GM21723 (cell line): ENCODE data around the gene C16orf89.
"Not testable (repeated sequence)": the region's sequence is repeated elsewhere in the genome, so short reads cannot be mapped to it uniquely, and the experiment has no call there.

Experiments used
- ATAC-seq: cut with Tn5 transposase; IDR thresholded peaks from one replicate; pipeline ENCODE4 v1.9.1; 2021; ENCODE audit warnings: mild to moderate bottlenecking, moderate library complexity; ENCODE audit not compliant: unreplicated experiment

The C16orf89 gene, protein sequence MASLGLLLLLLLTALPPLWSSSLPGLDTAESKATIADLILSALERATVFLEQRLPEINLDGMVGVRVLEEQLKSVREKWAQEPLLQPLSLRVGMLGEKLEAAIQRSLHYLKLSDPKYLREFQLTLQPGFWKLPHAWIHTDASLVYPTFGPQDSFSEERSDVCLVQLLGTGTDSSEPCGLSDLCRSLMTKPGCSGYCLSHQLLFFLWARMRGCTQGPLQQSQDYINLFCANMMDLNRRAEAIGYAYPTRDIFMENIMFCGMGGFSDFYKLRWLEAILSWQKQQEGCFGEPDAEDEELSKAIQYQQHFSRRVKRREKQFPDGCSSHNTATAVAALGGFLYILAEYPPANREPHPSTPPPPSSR

DNA sequence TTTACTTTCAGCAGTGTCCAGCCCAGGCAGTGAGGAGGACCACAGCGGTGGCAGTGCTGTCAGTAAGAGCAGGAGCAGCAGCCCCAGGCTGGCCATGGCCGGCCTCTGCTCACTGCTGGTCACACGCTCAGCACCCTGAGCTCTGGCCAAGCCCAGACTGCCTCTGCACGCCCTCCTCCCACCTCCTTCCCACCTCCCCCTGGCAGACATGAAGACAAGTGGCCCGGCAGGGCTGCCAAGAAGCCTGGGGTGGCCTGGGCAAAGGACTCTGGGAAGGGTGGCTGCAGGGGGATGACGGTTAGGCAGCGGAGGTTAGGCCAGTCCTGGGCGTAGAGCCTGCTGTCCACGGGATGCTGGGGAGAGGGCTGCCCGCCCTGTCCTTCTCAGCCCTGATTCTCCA is at the start of gene C16orf89:
TSS of gene C16orf89 (minus strand) at position 144 of the 400 bp plus-strand sequence. CDS start at position 96, 48 bp downstream.
- no peak for ATAC-seq

DNA sequence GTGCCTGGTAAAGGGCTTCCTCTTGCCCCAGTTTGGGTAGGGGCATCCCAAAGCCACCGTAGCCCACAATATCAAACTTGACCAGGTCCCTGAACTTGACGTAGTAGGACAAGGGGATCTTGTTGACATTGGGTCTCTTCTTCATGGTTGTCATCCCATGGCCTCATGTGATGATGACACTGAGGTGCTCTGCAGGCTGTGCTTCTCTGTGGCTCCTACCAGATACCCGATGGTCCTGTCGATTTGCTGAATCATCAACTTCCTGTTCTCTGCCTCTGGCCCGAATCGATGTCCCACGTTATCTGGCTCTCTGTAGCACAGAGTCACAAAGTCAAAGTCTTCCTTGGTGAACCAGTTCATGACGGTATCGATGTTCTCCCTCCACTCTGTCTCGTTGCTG is 45.2 kb upstream of the C16orf89 start:
- not testable (repeated sequence) for ATAC-seq

DNA sequence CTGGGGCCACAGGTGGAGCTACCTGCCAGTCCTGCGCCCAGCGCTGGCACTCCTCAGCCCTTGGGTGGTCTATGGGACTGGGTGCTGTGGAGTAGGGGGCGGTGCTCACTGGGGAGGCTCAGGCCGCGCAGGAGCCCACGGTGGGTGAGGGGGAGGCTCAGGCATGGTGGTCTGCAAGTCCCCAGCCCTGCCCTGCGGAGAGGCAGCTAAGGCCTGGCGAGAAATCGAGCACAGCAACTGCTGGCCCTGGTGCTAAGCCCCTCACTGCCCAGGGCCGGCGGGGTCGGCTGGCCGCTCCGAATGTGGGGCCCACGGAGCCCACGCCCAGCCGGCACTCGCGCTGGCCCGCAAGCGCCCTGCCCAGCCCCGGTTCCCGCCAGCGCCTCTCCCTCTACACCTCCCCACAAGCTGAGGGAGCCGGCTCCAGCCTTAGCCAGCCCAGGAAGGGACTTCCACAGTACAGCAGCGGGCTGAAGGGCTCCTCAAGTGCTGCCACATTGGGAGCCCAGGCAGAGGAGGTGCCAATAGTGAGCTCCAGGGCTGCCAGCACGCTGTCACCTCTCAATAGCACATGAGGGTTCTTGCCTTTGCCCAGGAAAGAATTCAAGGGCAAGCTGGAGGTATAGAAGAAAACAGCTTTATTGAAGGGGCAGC is 42.9 kb upstream of the C16orf89 start:
- no peak for ATAC-seq

DNA sequence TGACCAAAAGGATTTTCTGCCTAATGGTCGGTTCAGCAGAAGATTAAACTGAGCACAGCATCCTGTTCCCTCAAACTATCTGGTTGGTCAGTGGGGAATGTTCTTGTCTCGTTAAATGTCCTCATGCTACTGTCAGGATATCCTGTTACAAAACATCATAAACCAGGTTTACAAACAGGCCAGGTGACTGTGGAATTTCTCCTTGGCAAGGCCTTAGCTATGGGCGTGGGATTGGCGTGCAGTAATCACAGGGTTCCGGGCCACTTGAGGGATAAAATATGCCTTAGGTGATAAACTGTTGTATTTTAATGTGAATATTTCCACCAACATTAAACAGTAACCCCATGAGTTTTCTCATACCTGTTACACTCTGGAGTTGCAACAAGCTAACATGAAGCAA is 39.3 kb upstream of the C16orf89 start:
- not testable (repeated sequence) for ATAC-seq

DNA sequence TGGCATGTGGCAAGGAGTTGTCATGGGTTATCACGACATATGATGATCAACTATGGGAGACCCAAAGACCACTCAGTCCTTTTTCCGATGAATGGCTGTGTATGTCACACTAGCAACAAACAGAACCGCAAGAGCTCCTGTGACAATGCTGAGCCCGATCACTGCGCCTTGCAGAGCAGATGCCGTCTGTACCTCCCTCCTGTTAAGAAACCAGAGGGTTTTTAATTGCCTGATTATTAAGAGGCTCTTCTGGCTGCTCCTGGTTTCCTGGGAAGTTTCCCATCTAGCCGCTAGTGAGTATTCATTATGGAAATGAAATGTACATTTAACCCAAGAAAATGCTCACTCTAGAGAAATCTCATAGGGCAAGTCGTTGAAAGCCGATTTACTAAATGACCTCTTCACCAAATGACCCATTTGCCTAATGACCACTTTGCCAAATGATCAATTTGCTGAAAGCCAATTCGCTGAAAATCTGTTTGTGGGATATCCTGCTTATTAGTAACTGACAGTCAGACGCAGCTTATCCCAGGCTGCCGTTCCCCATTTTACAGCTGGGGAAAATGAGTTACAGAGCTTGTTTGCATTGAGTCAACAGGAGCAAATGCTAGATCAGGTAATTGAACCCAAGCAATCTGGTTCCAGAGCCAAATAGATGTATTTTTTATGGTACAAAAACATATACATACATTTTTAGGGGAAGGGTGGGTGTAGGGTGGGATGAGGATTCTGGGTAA is 37.7 kb upstream of the C16orf89 start:
- ATAC-seq = not testable (repeated sequence)

DNA sequence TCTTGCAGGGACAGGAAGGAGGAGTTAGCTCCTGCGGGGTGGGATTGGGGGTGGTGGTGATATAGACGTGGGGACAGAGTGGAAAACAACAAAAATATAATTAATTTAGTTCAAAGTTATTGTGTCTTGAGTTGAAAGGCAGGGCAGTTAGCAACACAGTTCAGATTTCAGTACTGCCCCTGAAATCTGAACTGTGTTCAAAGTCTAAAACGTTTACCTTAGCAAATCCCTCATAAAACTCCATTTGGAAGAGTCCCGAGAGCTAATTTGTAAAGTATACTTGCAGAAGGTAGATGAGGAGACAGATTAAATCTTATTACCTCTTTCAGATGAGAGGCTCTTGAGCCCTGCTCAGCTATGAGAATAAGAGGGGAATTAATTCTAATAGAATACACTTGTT is 33.4 kb upstream of the C16orf89 start:
- ATAC-seq = not testable (repeated sequence)

DNA sequence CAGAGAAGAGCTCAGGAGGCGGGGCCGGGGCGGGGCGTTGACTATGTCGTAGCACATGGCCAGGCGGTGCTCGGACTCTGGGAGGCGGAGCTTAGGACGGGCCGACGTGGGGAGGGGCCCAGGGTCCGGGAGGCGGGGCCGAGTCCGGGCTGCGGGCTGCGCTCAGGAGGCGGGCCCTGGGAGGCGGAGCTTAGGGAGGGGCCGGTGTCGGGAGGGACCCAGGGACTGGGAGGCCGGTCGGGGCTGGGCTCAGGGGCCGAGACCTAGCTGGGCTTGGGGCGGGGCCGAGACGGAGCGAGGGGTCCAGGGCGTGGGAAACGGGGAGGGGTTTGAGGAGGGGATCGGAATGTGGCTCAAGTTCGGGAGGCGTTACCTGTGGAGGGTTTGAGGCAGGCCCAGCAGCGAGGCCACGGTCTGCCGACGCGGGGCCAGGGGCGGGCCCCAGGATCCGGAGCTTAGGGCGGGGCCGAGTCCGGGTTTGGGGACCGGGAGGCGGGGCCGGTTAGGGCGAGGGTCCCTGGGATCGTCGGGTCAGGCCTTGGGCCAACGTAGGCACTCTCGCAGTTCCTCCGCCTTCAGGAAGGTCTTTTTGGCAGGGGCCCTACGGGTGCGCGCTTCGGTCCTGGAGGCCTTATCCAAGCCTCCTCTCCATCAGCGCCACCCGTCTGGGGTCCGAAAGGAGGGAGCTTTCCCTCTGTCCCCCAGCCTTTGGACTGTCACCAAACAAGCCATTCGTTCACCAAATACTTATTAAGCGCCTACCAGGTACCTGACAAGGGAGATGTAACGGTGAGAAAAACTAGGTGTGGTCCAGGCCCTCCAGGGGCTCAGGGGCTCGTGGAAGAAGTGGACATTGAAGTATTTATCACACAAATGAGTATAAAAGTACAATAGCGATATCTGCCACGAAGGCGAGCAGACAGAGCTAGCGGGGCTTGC is 32.7 kb upstream of the C16orf89 start:
- ATAC-seq = peak; percentile 88

DNA sequence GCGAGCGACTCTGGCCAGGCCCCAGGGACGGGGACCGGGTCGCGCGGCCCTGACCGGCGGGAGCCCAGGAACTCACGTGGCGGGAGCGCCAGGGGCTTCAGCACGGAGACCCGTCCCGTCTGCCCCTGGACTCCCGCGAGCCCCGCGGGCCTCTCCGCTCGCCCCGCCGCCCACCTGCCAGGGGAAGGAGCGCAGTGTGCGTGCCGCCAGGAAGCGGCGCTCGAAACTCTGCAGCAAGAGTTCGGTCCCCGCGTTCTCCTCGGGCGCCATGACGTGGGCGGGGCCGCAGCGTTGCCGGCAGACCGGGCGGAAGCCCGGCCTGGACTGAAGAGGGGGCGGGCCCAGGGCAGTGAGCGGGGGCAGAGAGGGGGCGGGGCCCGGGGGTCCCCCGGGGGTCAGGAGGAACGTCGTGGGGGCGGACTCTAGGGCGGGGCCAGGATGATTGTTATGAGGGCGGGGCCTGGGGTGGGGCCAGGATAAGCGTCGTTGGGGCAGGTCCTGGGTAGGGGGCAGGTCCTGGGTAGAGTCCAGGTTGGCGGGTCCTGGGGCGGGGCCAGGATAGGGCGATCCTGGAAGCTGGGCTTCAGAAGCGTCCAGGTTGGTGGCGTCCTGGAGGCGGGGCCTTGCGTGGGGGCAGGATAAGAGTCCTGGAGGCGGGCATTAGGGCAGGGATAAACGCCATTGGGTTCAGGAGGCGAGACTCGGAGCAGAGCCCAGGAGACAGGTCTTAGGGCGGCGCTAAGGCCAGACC is 31.9 kb upstream of the C16orf89 start, which contains the start of gene EEF2KMT:
TSS of gene EEF2KMT (minus strand) at position 326 of the 751 bp plus-strand sequence. CDS start at position 270, 56 bp downstream.
- ATAC-seq = peak; percentile 97

DNA sequence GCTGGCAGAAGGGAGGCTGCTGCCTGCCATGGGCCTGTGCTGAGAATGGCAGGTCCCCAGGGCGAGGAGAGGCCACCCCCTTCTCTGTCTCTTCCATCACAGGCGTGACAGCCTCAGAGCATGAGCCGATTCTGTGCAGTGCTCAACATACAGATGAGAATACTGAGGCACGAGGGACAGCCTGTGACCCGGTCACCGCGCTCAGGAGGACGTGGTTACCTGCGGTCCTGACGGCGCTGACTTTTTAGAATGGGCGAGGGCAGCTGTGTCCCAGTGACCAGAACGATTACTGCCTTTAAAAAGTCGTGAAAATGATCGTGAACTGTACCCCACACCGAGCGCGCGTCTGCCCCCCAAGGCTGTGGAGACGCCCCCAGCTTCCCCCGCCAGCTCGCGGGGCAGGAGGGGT is 31.3 kb upstream of the C16orf89 start:
- not testable (repeated sequence) for ATAC-seq

DNA sequence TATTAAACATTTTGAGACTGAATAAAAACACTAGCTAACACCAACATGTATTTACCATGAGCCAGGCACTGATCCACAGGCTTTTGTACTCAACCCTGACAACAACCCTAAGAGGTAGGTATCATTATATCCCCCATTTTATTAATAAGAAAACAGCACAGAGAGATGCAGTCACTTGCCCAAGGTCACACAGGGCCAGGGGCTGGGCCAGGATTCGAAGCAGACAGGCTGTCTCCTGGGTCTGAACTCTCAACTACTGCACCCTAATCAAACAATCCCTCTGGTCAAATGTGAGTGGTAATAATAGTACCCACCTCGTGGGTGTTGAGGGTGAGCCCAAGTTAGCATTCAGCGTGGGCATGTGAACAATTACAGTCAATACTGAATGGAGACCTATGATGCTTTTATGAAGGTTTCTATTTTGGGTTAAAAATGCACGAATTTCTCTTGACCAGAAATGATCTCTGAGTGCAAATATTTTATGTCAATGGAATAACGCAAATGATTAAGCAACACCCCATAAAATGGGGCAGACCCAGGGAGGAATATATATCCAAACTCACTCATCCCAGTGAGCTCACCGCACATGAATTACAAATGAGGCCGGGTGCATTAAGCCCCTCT is 30.8 kb upstream of the C16orf89 start:
- ATAC-seq = not testable (repeated sequence)

DNA sequence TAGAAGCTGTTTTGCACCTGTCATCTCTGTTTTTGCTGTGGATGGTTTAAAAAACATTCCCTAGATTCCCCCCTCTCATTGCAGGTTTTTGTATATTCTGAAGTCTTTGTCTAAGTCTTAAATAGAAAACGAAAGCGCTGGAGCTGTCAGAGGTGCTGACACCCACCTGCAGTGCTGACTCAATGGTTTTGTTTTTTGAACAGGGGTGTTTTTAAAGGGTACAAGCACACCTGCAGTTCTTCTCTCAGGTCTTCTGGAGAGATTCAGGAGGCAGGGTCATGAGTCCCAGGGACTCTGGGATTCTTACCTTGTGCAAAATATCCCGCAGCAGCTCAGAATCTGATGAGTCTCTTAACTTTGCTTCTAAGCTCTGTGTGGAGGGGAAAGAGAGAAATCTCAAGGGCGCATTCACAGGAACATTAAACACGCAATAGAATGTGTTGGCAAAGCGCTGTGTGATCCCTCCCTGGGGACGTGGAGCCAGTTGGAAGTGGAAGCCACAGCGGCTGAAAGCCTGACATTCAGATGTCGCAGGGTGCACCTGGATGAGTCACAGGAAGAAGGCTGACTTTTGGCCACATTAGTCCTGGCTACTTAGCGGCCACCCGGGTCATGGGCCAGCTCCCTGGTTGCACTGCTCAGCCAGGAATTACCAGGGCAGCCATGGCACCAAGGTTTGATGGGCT is 29.5 kb upstream of the C16orf89 start:
- ATAC-seq = not testable (repeated sequence)

DNA sequence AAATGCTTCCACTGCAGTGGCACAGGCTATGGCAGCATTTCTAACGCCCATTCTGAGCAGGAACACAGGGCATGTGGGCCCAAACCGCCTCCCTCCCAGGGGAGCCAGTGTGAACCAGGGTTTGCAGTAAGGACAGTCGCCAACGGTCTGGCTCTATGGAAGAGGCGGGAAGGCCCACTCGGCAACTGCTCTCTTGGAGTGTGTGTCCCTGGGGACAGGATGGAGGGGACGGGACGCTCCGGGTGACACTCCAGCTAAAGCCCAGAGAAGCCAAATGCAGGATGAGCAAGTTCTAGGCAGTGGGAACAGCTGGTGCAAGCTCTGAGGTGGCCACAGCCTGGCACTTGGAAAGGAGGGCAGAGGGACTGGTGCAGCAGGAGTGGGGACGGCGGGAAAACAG is 28.0 kb upstream of the C16orf89 start:
- not testable (repeated sequence) for ATAC-seq

DNA sequence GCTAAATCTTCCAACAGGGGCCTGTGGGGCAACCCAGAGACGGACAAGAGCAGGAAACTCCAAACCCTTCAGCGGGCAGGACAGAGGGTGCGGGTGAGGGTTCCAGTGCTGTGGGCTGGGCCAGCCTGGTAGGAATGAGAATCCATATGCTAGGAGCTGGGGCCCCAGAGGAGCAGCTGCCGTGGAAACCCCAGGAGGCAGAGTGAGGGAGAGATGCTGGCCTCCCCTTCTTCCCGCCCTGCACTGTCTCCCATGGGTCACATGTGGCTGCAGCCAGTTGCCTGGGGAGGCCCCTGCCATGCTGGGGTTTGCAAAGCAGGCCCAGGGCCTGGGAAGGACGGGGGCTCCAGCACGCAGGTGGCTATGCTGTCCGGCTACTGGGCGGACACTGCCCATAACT is 27.3 kb upstream of the C16orf89 start:
- ATAC-seq = not testable (repeated sequence)

DNA sequence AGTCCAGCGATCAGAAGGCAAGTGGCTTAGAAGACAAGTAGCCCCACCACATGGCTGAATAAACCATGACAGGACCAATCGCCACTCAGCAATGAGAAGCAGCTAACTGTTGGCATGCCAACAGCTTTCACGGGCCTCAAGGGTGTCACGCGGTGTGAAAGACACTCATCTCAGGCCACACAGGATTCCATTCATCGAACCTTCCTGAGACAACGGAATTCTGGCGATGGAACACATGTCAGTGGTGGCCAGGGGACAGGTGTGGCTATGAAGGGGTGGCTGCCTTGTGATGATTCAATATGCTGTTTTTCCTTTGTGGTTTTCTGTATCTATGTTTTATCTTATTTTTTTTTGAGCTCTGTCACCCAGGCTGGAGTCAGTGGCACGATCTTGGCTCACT is 24.8 kb upstream of the C16orf89 start:
- ATAC-seq = not testable (repeated sequence)

DNA sequence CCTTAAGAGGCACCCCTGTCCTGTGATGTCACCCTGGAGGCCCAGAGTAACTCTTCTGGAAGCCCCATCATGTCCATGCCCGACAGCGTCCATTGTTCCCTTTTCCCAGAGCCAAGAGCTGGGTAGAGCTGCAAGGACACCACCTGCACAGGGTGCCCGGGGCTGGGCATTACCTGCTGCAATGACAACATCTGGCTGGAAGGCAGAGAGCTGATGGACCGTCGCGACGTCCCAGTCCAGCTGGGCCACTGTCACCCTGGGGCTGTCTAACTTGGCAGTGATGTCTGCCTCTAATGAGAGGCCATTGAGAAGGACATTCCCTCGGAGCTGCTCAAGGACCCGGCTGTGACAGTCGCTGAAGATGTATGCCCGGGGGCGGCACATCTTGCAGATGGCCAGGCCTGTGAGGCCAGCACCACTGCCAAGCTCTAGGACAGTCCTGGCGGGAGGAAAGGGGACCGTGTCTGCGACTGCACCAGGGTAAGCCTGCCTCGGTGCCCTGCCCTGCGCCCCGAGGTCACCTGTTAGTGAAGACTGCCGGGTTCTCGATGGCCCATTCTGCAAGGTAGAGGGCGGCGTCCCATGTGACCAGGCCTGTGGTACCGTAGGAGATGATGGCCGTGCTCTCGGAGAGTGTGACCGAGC is 24.3 kb upstream of the C16orf89 start:
- ATAC-seq = not testable (repeated sequence)

DNA sequence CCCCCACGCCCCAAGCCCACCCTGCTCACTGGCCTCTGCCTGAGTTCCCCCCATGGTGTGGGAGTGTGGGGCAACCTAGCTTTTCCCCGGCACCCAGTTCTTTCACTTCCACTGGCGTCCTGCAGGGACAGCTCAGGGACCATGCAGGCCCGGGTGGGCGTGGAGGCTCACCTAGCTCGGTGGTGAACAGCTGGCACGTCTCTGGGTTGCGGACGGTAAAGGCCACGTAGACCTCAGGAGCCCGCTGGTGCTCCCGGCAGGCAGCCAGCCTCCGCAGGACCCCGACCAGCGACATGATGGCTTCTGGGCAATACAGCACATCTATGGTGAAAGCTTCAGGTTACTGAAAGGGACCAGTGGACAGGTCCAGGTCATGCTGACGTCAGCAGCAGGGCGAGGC is 23.2 kb upstream of the C16orf89 start:
- not testable (repeated sequence) for ATAC-seq

DNA sequence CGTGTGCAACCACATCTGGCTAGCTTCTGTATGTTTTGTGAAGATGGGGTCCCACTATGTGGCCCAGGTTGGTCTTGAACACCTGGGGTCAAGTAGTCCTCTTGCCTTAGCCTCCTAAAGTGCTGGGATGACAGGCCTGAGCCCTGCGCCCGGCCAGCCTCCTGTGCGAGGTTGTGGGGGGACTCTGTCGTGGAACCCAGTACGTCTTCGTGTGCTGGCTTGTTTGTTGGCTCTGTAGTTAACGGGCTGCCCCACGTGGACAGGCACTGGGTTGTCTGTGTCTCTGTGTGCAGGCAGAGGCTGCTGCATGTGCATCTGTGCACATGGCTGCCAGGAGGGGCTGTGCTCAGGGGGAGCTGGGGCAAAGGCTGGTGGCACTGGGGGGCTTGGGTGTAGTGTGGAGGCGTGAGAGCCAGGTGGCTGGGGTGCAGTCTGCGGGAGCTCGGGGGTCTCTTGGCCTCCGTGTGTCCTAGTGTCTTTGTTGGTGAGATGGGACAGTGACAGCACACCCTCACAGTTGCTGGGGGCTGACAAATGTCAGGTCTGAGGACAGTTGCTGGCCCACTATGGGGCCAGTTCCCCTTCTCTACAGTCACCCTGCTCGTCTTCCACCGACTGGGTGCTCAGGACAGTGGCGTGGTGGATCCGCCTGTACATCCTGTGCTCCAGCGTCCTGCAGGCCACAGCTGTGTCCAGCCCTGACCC is 22.5 kb upstream of the C16orf89 start:
- not testable (repeated sequence) for ATAC-seq
